Osteoblast (primary cell): ENCODE measurements around the gene MTRF1. TPM values are rescaled to one million over a fixed set of nuclear protein-coding genes. Genes with fewer than 3 reads are reported as not detected.
A peak's percentile ranks its signal among the peaks of the same experiment; 100 is the strongest.

ENCODE experiments used
- DNase-seq: peaks from one replicate; pipeline ENCODE4 v3.0.0; 2011; ENCODE audit warnings: low spot score, mixed read lengths; ENCODE audit not compliant: insufficient read length; ENCODE audit errors: missing footprints
- H2AFZ ChIP-seq: 2 replicates; pipeline ENCODE4 v1.6.0; 2011; ENCODE audit warnings: mild to moderate bottlenecking, low read length
- H3K27ac ChIP-seq: 2 replicates; pipeline ENCODE4 v1.5.1; 2011; ENCODE audit warnings: mild to moderate bottlenecking, low read depth, low read length, moderate library complexity
- H3K27me3 ChIP-seq: 2 replicates; pipeline ENCODE4 v1.6.0; 2012; ENCODE audit warnings: mild to moderate bottlenecking, control low read depth, inconsistent platforms, low read length, moderate library complexity; ENCODE audit not compliant: insufficient read depth
- H3K36me3 ChIP-seq: 2 replicates; pipeline ENCODE4 v1.5.1; 2011; ENCODE audit warnings: mild to moderate bottlenecking, low read length, control low read depth, moderate library complexity; ENCODE audit not compliant: insufficient read depth
- H3K4me1 ChIP-seq: 2 replicates; pipeline ENCODE4 v1.5.1; 2011; ENCODE audit warnings: mild to moderate bottlenecking, low read length, control low read depth, moderate library complexity; ENCODE audit not compliant: insufficient read depth
- H3K4me2 ChIP-seq: 2 replicates; pipeline ENCODE4 v1.6.0; 2011; ENCODE audit warnings: mild to moderate bottlenecking, low read length; ENCODE audit not compliant: insufficient read depth
- H3K4me3 ChIP-seq: fragments of 200-600 bp; sonication (generic); 3 replicates; pipeline ENCODE4 v1.5.1; 2012; ENCODE audit warnings: mild to moderate bottlenecking, low read length, inconsistent platforms; ENCODE audit not compliant: insufficient read depth
- H3K79me2 ChIP-seq: 2 replicates; pipeline ENCODE4 v1.6.0; 2012; ENCODE audit warnings: mild to moderate bottlenecking, low read length, control low read depth, inconsistent platforms; ENCODE audit not compliant: insufficient read depth
- H3K9me3 ChIP-seq: 2 replicates; pipeline ENCODE4 v1.5.1; 2011; ENCODE audit warnings: low read depth, low read length, control low read depth
- H4K20me1 ChIP-seq: 2 replicates; pipeline ENCODE4 v1.6.0; 2012; ENCODE audit warnings: mild to moderate bottlenecking, low read length, control low read depth; ENCODE audit not compliant: insufficient read depth
- total RNA-seq: library from RNA; depleted of rRNA; stranded (reverse); fragments of >200 nt; gene quantifications from 2 replicates; pipeline ENCODE4 v1.2.3, GENCODE V29; 2012
- TF ChIP-seq, protein P1 (sequence below): IDR thresholded peaks from 2 replicates; pipeline ENCODE4 v1.5.1; 2011; ENCODE audit warnings: mild to moderate bottlenecking, low read depth, low read length, moderate library complexity; ENCODE audit errors: extremely low read depth

Gene MTRF1
- total RNA-seq, 1 donor = 6.9 TPM

GRCh38 chr13:41296879-41297646 is 33.7 kb upstream of the MTRF1 start:
- Histone ChIP-seq H3K79me2 (no peaks in the 10 kb centered on the region), H3K4me2 (peak overlapping the region; percentile 34), H3K4me1 (no peaks in the 10 kb centered on the region), H4K20me1 (no peaks in the 10 kb centered on the region), H3K9me3 (no peaks in the 10 kb centered on the region), H3K4me3 (no peak overlapping the region), H3K27me3 (no peaks in the 10 kb centered on the region), H2AFZ (peak overlapping the region; percentile 18), H3K27ac (no peak overlapping the region), H3K36me3 (no peaks in the 10 kb centered on the region)
- TF ChIP-seq, protein P1, sequence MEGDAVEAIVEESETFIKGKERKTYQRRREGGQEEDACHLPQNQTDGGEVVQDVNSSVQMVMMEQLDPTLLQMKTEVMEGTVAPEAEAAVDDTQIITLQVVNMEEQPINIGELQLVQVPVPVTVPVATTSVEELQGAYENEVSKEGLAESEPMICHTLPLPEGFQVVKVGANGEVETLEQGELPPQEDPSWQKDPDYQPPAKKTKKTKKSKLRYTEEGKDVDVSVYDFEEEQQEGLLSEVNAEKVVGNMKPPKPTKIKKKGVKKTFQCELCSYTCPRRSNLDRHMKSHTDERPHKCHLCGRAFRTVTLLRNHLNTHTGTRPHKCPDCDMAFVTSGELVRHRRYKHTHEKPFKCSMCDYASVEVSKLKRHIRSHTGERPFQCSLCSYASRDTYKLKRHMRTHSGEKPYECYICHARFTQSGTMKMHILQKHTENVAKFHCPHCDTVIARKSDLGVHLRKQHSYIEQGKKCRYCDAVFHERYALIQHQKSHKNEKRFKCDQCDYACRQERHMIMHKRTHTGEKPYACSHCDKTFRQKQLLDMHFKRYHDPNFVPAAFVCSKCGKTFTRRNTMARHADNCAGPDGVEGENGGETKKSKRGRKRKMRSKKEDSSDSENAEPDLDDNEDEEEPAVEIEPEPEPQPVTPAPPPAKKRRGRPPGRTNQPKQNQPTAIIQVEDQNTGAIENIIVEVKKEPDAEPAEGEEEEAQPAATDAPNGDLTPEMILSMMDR = no peak
- peak; percentile 47 for DNase-seq

- Histone ChIP-seq H3K79me2 (no peaks in the 10 kb centered on the region), H3K27ac (no peak overlapping the region), H3K4me3 (no peak overlapping the region), H3K9me3 (no peaks in the 10 kb centered on the region), H2AFZ (no peak overlapping the region), H3K4me1 (no peaks in the 10 kb centered on the region), H3K27me3 (no peaks in the 10 kb centered on the region), H4K20me1 (no peaks in the 10 kb centered on the region), H3K4me2 (no peak overlapping the region), H3K36me3 (no peaks in the 10 kb centered on the region)
- DNase-seq = no peak
- TF ChIP-seq, protein P1 = no peak
Measured at GRCh38 chr13:41295973-41296372, 32.6 kb upstream of the MTRF1 start.

GRCh38 chr13:41294914-41295313 is 31.5 kb upstream of the MTRF1 start:
- Histone ChIP-seq H2AFZ (peak overlapping the region; percentile 2), H3K79me2 (no peaks in the 10 kb centered on the region), H3K4me3 (no peak overlapping the region), H3K27me3 (no peaks in the 10 kb centered on the region), H4K20me1 (no peaks in the 10 kb centered on the region), H3K9me3 (no peaks in the 10 kb centered on the region), H3K36me3 (no peaks in the 10 kb centered on the region), H3K4me2 (no peak overlapping the region), H3K4me1 (no peaks in the 10 kb centered on the region), H3K27ac (no peak overlapping the region)
- TF ChIP-seq, protein P1 = no peak
- no peak for DNase-seq

GRCh38 chr13:41293272-41293671 is 29.9 kb upstream of the MTRF1 start:
- no peak overlapping the region for H2AFZ ChIP-seq
- no peaks in the 10 kb centered on the region for H4K20me1 ChIP-seq
- H3K4me1 ChIP-seq = no peaks in the 10 kb centered on the region
- no peaks in the 10 kb centered on the region for H3K36me3 ChIP-seq
- no peak overlapping the region for H3K4me3 ChIP-seq
- H3K27ac ChIP-seq = no peak overlapping the region
- H3K9me3 ChIP-seq = no peaks in the 10 kb centered on the region
- H3K4me2 ChIP-seq = no peak overlapping the region
- DNase-seq = no peak
- H3K79me2 ChIP-seq = no peaks in the 10 kb centered on the region
- no peaks in the 10 kb centered on the region for H3K27me3 ChIP-seq
- TF ChIP-seq, protein P1 = no peak
